Epithelial cell of prostate (primary cell): ENCODE measurements around the gene ARF1.

Source experiments
- DNase-seq: peaks from one replicate; pipeline ENCODE4 v3.0.0-alpha.2; 2011; ENCODE audit warnings: low read depth, low spot score
- H3K27ac ChIP-seq: fragments of 450-650 bp; 2 replicates; pipeline ENCODE4 v1.5.1; 2017; ENCODE audit warnings: mild to moderate bottlenecking

ARF1 gene

DNA sequence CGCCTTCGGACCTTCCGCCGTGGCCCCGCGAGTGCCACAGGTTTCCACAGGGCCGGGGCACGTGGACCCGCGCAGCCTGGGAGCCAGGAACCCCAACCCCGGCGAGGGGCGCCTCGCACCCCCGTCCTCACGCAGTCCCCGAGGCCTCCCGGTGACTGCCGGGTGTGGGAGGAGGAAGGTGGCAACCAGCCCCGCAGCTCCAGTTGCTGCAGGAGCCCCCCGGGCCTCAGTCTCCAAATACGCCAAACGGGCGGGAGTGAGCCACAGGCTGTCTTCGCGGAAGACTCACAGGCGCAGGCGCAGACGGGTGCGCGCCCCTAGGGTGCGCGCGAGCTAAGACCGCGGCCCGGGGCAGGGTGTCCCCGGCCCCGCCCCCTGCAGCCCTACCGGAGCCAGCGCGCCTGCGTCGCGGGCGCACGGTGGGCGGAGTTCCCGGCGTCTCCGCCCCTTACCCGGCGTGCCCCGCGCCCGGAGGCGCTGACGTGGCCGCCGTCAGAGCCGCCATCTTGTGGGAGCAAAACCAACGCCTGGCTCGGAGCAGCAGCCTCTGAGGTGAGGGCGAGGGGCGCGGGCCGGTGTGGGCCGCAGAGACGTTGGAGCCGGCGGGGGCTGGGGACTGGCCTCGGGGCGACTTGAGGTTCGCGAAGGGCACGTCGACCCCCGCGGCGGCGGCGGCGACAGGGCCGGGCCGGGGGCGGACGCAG, at the start of gene ARF1:
TSS of gene ARF1 (plus strand) at position 495 of the 704 bp plus-strand sequence. CDS start 14,407 bp downstream, outside the sequence.
- DNase-seq, result peak; percentile 51

DNA sequence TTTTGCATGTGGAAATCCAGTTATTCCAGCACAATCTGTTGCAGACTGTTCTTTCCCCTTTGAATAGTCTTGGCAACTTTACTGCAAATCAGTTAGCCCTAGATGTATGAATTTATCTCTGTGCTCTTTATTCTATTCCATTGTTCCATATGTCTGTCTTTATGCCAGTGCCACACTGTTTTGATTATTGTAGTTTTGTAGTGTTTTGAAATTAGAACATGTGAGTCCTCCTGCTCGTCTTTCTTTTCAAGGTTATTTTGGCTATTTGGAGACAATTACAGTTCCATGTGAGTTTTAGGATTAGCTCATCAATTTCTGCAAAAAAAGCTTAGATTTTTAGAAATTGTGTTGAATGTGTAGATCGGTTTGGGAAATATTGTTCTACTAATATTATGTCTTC, 49.1 kb upstream of the ARF1 start:
- H3K27ac ChIP-seq, result no peak overlapping the region
- no peak for DNase-seq

More for the DNA sequence above, at the start of gene ARF1:
- peak within 1 kb of the TSS; percentile 89 for H3K27ac ChIP-seq

- no peak overlapping the region for H3K27ac ChIP-seq
- no peak for DNase-seq
Observed at GRCh38 chr1:228034954-228035837, 47.3 kb upstream of the ARF1 start.

DNA sequence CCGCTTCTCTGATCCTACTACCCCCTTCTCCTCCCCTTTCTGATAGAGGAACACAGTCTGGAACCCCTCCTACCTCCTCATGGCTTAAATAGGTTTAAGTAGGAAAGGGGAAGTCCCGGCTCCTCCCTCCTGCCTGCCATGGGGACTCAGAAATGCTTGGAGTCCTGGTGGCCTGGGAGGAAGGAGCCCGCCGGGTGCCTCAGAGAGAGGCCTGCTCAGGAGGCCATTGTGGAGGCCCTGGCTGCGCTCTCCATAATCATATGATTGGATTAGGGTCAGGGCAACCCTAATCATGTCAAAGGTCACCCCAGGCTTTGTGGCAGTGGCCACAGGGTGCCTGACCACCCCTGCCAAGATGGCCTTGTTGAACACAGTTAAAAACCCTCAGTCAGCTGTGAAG, 46.7 kb upstream of the ARF1 start:
- DNase-seq, result no peak
- H3K27ac ChIP-seq, result no peak overlapping the region

GRCh38 chr1:228036701-228037231, 45.7 kb upstream of the ARF1 start:
- H3K27ac ChIP-seq, result no peak overlapping the region
- DNase-seq, result no peak

GRCh38 chr1:228037401-228038386, 44.8 kb upstream of the ARF1 start:
- no peak overlapping the region for H3K27ac ChIP-seq
- no peak for DNase-seq

- no peak for DNase-seq
- H3K27ac ChIP-seq, result no peak overlapping the region
Observed at GRCh38 chr1:228038387-228039005, 44.0 kb upstream of the ARF1 start.

DNA sequence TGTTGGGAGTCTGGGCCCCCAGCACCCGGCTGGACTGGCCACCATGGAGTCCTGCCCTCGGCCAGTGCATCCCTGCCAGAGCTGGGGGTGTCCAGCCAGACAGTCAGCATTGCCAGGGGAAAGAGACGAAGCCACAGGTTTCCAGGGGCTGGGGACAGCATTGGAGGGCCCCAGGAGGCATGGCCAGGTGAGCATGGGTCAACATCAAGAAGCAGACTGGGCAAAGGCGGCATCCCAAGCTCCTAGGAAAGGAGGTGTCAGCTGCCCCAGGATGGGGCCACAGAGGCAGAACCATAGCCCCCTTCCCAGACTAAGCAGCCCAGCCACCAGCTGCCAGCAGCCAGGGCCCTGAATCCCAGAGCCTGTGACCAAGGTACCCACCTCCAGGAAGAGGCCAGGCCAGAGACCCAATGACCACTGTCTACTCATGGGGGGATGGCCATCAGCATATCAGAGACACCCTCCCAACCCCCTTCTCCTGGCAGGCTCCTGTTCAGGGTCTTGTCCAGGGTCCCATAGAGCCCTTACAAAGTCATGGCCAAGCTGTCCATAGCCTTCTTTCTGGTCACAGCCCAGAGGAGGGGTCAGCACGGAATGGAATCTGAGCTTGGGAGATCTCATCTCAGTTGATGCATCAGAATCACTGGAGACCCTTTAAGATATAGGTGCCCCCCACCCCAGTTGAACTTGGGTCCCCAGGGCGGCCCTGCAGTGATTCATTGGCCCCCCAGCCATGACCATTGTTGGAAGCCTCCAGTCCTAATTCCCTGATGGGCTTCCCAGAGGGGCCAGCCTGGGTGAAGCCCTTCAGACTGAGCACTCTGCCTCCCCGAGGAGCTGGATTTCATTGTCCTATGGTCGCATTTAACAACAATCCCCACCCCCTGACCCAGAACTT, 43.3 kb upstream of the ARF1 start:
- DNase-seq, result no peak
- H3K27ac ChIP-seq, result no peak overlapping the region

DNA sequence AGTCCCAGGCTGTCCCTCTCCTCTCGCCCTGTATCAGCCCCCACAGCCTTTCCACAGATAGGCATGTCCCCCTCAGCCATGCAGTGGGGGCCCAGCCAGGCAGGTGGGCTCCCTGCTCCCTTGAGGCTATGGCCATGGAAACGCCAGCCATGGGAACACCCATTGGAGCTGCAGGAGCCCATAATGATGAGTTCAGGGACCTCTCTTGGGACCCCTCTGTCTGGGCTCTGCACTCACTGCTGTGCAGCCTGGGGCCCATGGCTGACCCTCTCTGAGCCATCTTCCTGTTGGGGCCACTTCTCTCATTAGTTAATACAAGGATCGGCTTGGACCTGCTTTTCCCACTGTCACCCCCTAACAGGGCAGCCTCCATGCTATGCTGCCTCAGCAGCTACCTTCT, 42.5 kb upstream of the ARF1 start:
- no peak overlapping the region for H3K27ac ChIP-seq
- no peak for DNase-seq

DNA sequence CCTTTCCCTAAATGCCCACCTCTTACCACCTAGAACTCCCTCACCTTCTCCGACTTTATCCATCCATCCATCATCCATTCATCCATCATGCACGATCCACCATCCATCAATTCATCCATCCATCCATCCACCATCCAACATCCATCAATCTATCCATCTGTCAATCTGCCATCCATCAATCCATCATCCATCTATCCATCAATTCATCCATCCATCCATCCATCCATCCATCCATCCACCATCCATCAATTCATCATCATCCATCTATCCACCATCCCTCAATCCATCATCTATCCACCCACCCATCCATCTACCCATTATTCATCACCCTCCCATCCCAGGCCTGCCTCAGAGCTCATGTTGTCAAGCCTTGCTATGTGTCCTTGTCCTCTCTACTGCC, 41.2 kb upstream of the ARF1 start:
- H3K27ac ChIP-seq, result no peak overlapping the region
- DNase-seq, result no peak

DNA sequence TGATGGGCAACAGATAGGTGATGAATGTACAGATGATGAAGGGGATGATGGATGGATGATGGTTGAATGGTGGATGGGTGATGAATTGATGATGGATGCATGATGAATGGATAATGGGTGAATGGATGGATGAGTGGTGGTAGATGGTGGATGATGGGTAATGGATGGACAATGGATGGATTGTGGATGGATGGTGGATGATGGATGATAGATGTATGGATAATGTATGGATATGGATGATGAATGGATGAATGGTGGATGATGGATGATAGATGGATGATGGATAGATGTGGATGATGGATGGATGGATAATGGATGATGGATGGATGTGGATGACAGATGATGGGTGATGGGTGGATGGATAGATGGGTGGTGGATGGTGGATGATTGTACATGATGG, 40.0 kb upstream of the ARF1 start:
- H3K27ac ChIP-seq, result no peak overlapping the region
- DNase-seq, result no peak

GRCh38 chr1:228043281-228043848, 39.1 kb upstream of the ARF1 start:
- no peak overlapping the region for H3K27ac ChIP-seq
- DNase-seq, result peak; percentile 72

GRCh38 chr1:228044961-228045360, 37.5 kb upstream of the ARF1 start:
- H3K27ac ChIP-seq, result no peak overlapping the region
- no peak for DNase-seq

DNA sequence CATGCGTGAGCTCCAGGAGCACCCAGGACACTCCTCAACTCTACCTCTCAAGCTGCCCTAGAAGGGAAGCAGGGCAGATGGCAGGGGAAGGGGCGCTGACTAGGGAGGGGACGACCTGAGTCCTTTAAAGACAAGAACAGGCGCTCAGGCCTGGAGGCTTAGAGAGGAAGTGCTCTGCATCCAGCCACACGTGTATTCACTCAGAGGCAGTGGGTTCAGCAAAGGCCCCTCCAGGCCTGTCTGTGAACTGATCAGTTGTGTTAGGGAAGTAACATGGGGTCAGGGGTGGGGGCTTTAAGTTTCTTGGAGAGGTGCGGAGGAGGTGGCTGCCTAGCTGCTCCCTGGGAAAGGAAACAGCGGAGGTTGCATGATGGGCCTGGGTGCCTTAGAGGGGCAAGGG, 37.1 kb upstream of the ARF1 start:
- H3K27ac ChIP-seq, result no peak overlapping the region
- no peak for DNase-seq

- H3K27ac ChIP-seq, result no peak overlapping the region
- no peak for DNase-seq
Observed at GRCh38 chr1:228045871-228046270, 36.6 kb upstream of the ARF1 start.

- DNase-seq, result no peak
- H3K27ac ChIP-seq, result no peak overlapping the region
Observed at GRCh38 chr1:228046421-228047182, 35.9 kb upstream of the ARF1 start.

DNA sequence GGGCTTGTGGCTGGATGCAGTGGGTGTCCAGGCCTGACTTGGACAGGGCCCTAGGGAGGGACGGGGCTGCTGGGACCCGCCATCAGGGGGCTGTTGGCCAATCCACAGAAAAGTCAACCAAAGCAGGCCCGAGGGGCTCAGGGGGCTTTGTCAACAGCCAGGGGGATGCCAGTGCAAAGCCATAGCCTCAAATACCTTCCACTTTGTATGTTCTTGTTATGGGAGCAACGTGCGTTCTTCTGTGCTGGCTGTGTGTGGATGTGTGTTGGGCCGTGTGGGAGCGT, 35.4 kb upstream of the ARF1 start:
- no peak for DNase-seq
- no peak overlapping the region for H3K27ac ChIP-seq

DNA sequence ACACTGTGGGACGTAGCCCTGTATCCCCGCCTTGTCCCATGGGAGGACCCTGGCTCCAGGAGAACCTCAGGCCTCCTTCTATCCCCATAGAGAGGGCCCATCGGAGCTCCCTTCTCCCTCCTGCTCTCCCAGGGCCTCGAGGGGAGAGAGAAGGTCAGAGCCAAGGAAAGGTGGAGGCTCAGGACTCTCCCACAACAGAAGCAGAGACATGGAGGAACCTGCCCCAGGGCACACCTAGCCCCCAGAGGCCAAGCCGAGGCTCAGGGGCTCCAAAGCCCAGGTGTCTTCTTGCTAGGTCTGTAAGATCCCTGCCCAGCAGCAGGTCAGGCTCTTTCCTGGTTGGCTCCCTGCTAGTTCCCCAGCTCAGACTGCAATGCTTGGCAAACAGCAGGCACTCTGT, 34.4 kb upstream of the ARF1 start:
- no peak for DNase-seq
- no peak overlapping the region for H3K27ac ChIP-seq
